Neural progenitor cell (in vitro differentiated cells): ENCODE measurements around the gene PPARG. TPM values are rescaled to one million over a fixed set of nuclear protein-coding genes. Genes with fewer than 3 reads are reported as not detected.

ENCODE experiments used
- DNase-seq: peaks from one replicate; pipeline ENCODE4 v3.0.0-alpha.2; 2016; ENCODE audit warnings: low spot score
- H2AFZ ChIP-seq: fragments of 200-600 bp; sonication (generic); replicated peaks from 2 replicates; pipeline ENCODE4 v1.6.1; 2016; ENCODE audit warnings: antibody characterized with exemption
- H3F3A ChIP-seq: fragments of 200-600 bp; sonication (generic); 2 replicates; pipeline ENCODE4 v1.6.1; 2016; ENCODE audit warnings: antibody characterized with exemption, low read depth
- H3K27ac ChIP-seq: fragments of 200-600 bp; sonication (generic); 2 replicates; pipeline ENCODE4 v1.5.1; 2016; ENCODE audit warnings: mild to moderate bottlenecking
- H3K27me3 ChIP-seq: fragments of 200-600 bp; sonication (generic); 2 replicates; pipeline ENCODE4 v1.6.1; 2016; ENCODE audit warnings: mild to moderate bottlenecking, moderate library complexity
- H3K36me3 ChIP-seq: fragments of 200-600 bp; sonication (generic); 2 replicates; pipeline ENCODE4 v1.5.1; 2016
- H3K4me1 ChIP-seq: fragments of 200-600 bp; sonication (generic); 2 replicates; pipeline ENCODE4 v1.6.1; 2016; ENCODE audit warnings: mixed run types
- H3K4me2 ChIP-seq: fragments of 200-600 bp; sonication (generic); 2 replicates; pipeline ENCODE4 v1.6.1; 2016
- H3K4me3 ChIP-seq: fragments of 200-600 bp; sonication (generic); 2 replicates; pipeline ENCODE4 v1.5.1; 2016
- H3K79me2 ChIP-seq: fragments of 200-600 bp; sonication (generic); 2 replicates; pipeline ENCODE4 v1.6.1; 2016; ENCODE audit warnings: low read depth
- H3K9ac ChIP-seq: fragments of 200-600 bp; sonication (generic); 2 replicates; pipeline ENCODE4 v1.6.1; 2016
- H3K9me3 ChIP-seq: fragments of 200-600 bp; sonication (generic); 2 replicates; pipeline ENCODE4 v1.5.1; 2016; ENCODE audit warnings: low read depth
- H4K20me1 ChIP-seq: fragments of 200-600 bp; sonication (generic); 2 replicates; pipeline ENCODE4 v1.6.1; 2016; ENCODE audit warnings: low read depth
- H3K27ac Mint-ChIP-seq: 3 replicates; pipeline ENCODE4 v1.8.0; 2021; ENCODE audit warnings: mixed read lengths
- H3K27me3 Mint-ChIP-seq: 2 replicates; pipeline ENCODE4 v1.8.0; 2022; ENCODE audit warnings: low read depth, mild to moderate bottlenecking, inconsistent platforms, moderate library complexity, mixed read lengths; ENCODE audit not compliant: insufficient read depth
- H3K36me3 Mint-ChIP-seq: 3 replicates; pipeline ENCODE4 v1.8.0; 2021; ENCODE audit warnings: mixed read lengths
- H3K4me1 Mint-ChIP-seq: 3 replicates; pipeline ENCODE4 v1.8.0; 2021; ENCODE audit warnings: mixed read lengths
- H3K4me3 Mint-ChIP-seq: 3 replicates; pipeline ENCODE4 v1.8.0; 2021; ENCODE audit warnings: mild to moderate bottlenecking, moderate library complexity, mixed read lengths
- H3K9me3 Mint-ChIP-seq: 3 replicates; pipeline ENCODE4 v1.8.0; 2020; ENCODE audit warnings: mixed read lengths
- EZH2 ChIP-seq: fragments of 200-600 bp; sonication (generic); IDR thresholded peaks from 2 replicates; pipeline ENCODE4 v1.6.1; 2017; ENCODE audit warnings: antibody characterized with exemption, mild to moderate bottlenecking, moderate library complexity
- EZH2phosphoT487 ChIP-seq: fragments of 200-600 bp; sonication (generic); IDR thresholded peaks from 2 replicates; pipeline ENCODE4 v1.6.1; 2017; ENCODE audit warnings: antibody characterized with exemption
- total RNA-seq: library from RNA; depleted of rRNA; stranded (reverse); fragments of >200 nt; gene quantifications from 2 replicates; pipeline ENCODE4 v1.2.3, GENCODE V29; 2015; ENCODE audit warnings: low replicate concordance
- TF ChIP-seq, protein P1 (sequence below): fragments of 200-600 bp; sonication (generic); IDR thresholded peaks from 2 replicates; pipeline ENCODE4 v1.5.1; 2017; ENCODE audit warnings: antibody characterized with exemption, mild to moderate bottlenecking

PPARG gene
- total RNA-seq, 1 donor from 2014 or later: not detected

DNA sequence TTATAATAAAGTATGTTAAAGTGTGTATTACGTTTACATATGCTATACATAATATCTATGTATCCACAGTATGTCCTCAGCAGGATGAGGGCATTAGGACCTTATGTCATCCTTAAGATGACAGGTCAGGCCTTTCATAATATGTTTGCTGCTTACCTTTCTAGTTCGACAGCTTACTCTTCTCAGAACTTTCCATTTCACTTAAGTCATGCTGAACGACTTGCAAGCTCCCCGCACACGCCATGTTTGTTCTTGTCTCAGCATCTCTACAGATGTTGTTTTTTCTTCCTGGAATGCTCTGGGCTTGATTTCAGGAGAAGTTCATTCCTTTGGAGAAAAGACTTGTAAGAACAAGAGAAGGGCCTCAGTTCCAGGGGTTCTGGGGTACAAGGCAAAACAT, 36.0 kb upstream of the PPARG start:
- H3K36me3 Mint-ChIP-seq: no peaks in the 10 kb centered on the region
- Histone ChIP-seq H3F3A (no peaks in the 10 kb centered on the region), H3K4me1 (no peaks in the 10 kb centered on the region), H3K9ac (no peak overlapping the region), H3K9me3 (no peaks in the 10 kb centered on the region), H3K4me2 (no peak overlapping the region), H3K27ac (no peak overlapping the region), H4K20me1 (no peaks in the 10 kb centered on the region), H3K36me3 (no peaks in the 10 kb centered on the region), H3K27me3 (no peaks in the 10 kb centered on the region), H3K79me2 (no peaks in the 10 kb centered on the region), H2AFZ (no peak overlapping the region), H3K4me3 (no peak overlapping the region)
- H3K27me3 Mint-ChIP-seq: peaks cover 6% of the 10 kb centered on the region
- H3K9me3 Mint-ChIP-seq: peaks cover 17% of the 10 kb centered on the region
- TF ChIP-seq, protein P1, sequence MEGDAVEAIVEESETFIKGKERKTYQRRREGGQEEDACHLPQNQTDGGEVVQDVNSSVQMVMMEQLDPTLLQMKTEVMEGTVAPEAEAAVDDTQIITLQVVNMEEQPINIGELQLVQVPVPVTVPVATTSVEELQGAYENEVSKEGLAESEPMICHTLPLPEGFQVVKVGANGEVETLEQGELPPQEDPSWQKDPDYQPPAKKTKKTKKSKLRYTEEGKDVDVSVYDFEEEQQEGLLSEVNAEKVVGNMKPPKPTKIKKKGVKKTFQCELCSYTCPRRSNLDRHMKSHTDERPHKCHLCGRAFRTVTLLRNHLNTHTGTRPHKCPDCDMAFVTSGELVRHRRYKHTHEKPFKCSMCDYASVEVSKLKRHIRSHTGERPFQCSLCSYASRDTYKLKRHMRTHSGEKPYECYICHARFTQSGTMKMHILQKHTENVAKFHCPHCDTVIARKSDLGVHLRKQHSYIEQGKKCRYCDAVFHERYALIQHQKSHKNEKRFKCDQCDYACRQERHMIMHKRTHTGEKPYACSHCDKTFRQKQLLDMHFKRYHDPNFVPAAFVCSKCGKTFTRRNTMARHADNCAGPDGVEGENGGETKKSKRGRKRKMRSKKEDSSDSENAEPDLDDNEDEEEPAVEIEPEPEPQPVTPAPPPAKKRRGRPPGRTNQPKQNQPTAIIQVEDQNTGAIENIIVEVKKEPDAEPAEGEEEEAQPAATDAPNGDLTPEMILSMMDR: no peak
- TF ChIP-seq EZH2 (no peak), EZH2phosphoT487 (no peak)
- no peak overlapping the region for H3K27ac Mint-ChIP-seq
- H3K4me3 Mint-ChIP-seq: no peak overlapping the region
- peaks cover 6% of the 10 kb centered on the region for H3K4me1 Mint-ChIP-seq
- no peak for DNase-seq

DNA sequence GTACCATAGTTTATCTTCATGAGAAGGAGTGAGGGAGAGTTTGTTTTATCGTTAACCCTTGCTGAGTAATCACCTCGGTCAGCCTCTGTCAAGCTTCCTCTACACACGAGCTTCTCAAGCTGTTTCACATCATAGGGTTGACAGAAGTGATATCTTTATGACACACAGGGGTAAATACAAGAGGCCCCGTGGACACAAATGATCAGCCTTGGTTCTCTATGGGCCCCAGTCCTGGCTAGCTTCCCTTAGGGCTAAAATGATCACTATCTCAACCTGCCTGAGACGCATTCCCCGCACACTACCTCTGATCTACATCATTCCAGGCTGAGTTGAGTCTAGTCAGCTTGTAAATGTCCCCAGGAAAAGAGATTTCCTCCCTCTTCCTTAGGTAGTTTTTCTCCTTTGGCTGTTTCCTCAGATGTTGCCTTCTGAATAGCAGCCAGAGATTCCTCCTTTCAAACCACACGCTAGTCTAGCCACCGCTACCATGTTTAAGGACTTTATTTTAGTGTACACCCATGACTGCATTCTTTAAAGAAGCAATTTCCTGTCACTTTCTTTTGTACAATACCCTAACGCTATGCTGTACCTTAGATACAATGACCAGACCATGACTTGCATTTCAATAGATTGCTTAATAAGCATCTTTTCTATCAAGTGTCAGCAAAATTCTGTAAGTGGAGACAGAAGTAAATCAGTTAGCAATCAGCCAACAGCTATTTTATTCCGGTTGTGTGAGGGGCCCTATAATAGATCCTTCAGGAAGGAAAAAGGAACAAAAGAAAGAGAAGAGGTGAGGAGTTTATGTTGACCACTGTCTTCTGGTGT, 35.1 kb upstream of the PPARG start:
- TF ChIP-seq, protein P1: no peak
- TF ChIP-seq EZH2phosphoT487 (no peak), EZH2 (no peak)
- Histone ChIP-seq H3K9me3 (no peaks in the 10 kb centered on the region), H4K20me1 (no peaks in the 10 kb centered on the region), H2AFZ (no peak overlapping the region), H3K4me2 (no peak overlapping the region), H3K4me1 (no peaks in the 10 kb centered on the region), H3K27me3 (no peaks in the 10 kb centered on the region), H3K27ac (no peak overlapping the region), H3K4me3 (no peak overlapping the region), H3K79me2 (no peaks in the 10 kb centered on the region), H3K9ac (no peak overlapping the region), H3F3A (no peaks in the 10 kb centered on the region), H3K36me3 (no peaks in the 10 kb centered on the region)
- Mint-ChIP-seq H3K4me1 (peaks cover 6% of the 10 kb centered on the region), H3K27me3 (peaks cover 3% of the 10 kb centered on the region), H3K36me3 (no peaks in the 10 kb centered on the region), H3K4me3 (no peak overlapping the region), H3K9me3 (peaks cover 15% of the 10 kb centered on the region), H3K27ac (no peak overlapping the region)
- no peak for DNase-seq

DNA sequence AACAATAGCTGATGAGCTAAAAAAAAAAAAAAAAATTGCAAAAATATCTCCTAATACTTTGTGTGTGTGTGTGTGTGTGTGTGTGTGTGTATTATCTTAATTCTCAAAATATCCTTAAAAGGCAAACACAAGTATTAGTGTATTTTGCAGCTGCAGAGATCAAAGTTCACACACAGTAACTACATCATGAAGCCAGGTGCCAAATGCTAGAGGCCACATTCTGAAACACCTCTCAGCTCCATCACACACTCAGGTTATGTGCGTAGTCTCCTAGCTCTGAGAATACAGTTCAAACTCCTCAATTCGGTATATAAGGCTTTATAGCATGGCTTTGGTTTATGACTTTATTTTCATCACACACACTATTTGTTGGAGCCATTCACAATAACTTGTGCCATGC, 33.5 kb upstream of the PPARG start:
- Mint-ChIP-seq H3K4me3 (no peak overlapping the region), H3K27ac (no peak overlapping the region), H3K4me1 (peaks cover 6% of the 10 kb centered on the region), H3K9me3 (peaks cover 5% of the 10 kb centered on the region), H3K36me3 (no peaks in the 10 kb centered on the region), H3K27me3 (peaks cover 3% of the 10 kb centered on the region)
- Histone ChIP-seq H3K4me1 (no peaks in the 10 kb centered on the region), H3K27me3 (no peaks in the 10 kb centered on the region), H4K20me1 (no peaks in the 10 kb centered on the region), H3K9me3 (no peaks in the 10 kb centered on the region), H3K4me2 (no peak overlapping the region), H3K27ac (no peak overlapping the region), H3K36me3 (no peaks in the 10 kb centered on the region), H2AFZ (no peak overlapping the region), H3K9ac (no peak overlapping the region), H3K4me3 (no peak overlapping the region), H3K79me2 (no peaks in the 10 kb centered on the region), H3F3A (no peaks in the 10 kb centered on the region)
- no peak for DNase-seq
- no peak for TF ChIP-seq EZH2
- TF ChIP-seq, protein P1: no peak
- TF ChIP-seq EZH2phosphoT487: no peak
